H9 (cell line): ENCODE results near the gene ASB7. TPM values are rescaled to one million over a fixed set of nuclear protein-coding genes. Genes with fewer than 3 reads are reported as not detected.

Experiments used
- DNase-seq: peaks from one replicate; pipeline ENCODE4 v3.0.0-alpha.2; 2017
- H2AFZ ChIP-seq: one replicate; pipeline ENCODE4 v1.6.1; 2013; ENCODE audit warnings: mild to moderate bottlenecking, low read length, control low read depth, moderate library complexity
- H2AK5ac ChIP-seq: 2 replicates; pipeline ENCODE4 v1.6.1; 2013; ENCODE audit warnings: low read length, control low read depth, mixed read lengths; ENCODE audit not compliant: insufficient read length
- H2BK120ac ChIP-seq: one replicate; pipeline ENCODE4 v1.6.1; 2013; ENCODE audit warnings: low read depth, mild to moderate bottlenecking, low read length, control low read depth, inconsistent platforms; ENCODE audit not compliant: poor library complexity, severe bottlenecking
- H2BK12ac ChIP-seq: 2 replicates; pipeline ENCODE4 v1.6.1; 2013; ENCODE audit warnings: low read length, control low read depth, mixed read lengths, low read depth; ENCODE audit not compliant: insufficient read length
- H2BK15ac ChIP-seq: 2 replicates; pipeline ENCODE4 v1.6.1; 2013; ENCODE audit warnings: low read depth, low read length, control low read depth
- H2BK20ac ChIP-seq: one replicate; pipeline ENCODE4 v1.6.1; 2013; ENCODE audit warnings: low read depth, mild to moderate bottlenecking, low read length, control low read depth, inconsistent platforms; ENCODE audit not compliant: poor library complexity, severe bottlenecking
- H2BK5ac ChIP-seq: 2 replicates; pipeline ENCODE4 v1.6.1; 2013; ENCODE audit warnings: low read length, control low read depth, mixed read lengths; ENCODE audit not compliant: insufficient read length
- H3K14ac ChIP-seq: 2 replicates; pipeline ENCODE4 v1.6.1; 2013; ENCODE audit warnings: low read length, control low read depth; ENCODE audit not compliant: insufficient read depth
- H3K18ac ChIP-seq: 2 replicates; pipeline ENCODE4 v1.6.1; 2013; ENCODE audit warnings: low read depth, mild to moderate bottlenecking, mixed read lengths, low read length, control low read depth; ENCODE audit not compliant: insufficient read length
- H3K23ac ChIP-seq: 2 replicates; pipeline ENCODE4 v1.6.1; 2013; ENCODE audit warnings: low read length, control low read depth, mixed read lengths, low read depth; ENCODE audit not compliant: insufficient read length
- H3K23me2 ChIP-seq: 2 replicates; pipeline ENCODE4 v1.6.1; 2013; ENCODE audit warnings: low read depth, mild to moderate bottlenecking, mixed read lengths, low read length, control low read depth; ENCODE audit not compliant: insufficient read length, poor library complexity, severe bottlenecking
- H3K27ac ChIP-seq: 2 replicates; pipeline ENCODE4 v1.5.1; 2013; ENCODE audit warnings: low read length, control low read depth, mixed read lengths, low read depth; ENCODE audit not compliant: insufficient read length
- H3K27me3 ChIP-seq: 2 replicates; pipeline ENCODE4 v1.6.1; 2013; ENCODE audit warnings: low read length, control low read depth, inconsistent platforms; ENCODE audit not compliant: insufficient read depth
- H3K4ac ChIP-seq: 2 replicates; pipeline ENCODE4 v1.6.1; 2013; ENCODE audit warnings: low read depth, mild to moderate bottlenecking, control low read depth, inconsistent platforms, low read length, moderate library complexity
- H3K4me1 ChIP-seq: 2 replicates; pipeline ENCODE4 v1.6.1; 2013; ENCODE audit warnings: low read length, control low read depth, inconsistent platforms; ENCODE audit not compliant: insufficient read depth
- H3K4me2 ChIP-seq: 2 replicates; pipeline ENCODE4 v1.6.1; 2013; ENCODE audit warnings: low read length, control low read depth, mixed read lengths; ENCODE audit not compliant: insufficient read length, insufficient read depth
- H3K56ac ChIP-seq: 2 replicates; pipeline ENCODE4 v1.6.1; 2013; ENCODE audit warnings: low read depth, mild to moderate bottlenecking, mixed read lengths, low read length, control low read depth; ENCODE audit not compliant: insufficient read length
- H3K79me1 ChIP-seq: 2 replicates; pipeline ENCODE4 v1.6.1; 2013; ENCODE audit warnings: low read depth, mild to moderate bottlenecking, moderate library complexity, low read length, control low read depth, inconsistent platforms; ENCODE audit not compliant: insufficient read depth, poor library complexity, severe bottlenecking
- H3K79me2 ChIP-seq: 2 replicates; pipeline ENCODE4 v1.6.1; 2013; ENCODE audit warnings: low read length, control low read depth, inconsistent platforms; ENCODE audit not compliant: insufficient read depth
- H3K9ac ChIP-seq: 2 replicates; pipeline ENCODE4 v1.6.1; 2013; ENCODE audit warnings: low read length, control low read depth, mixed read lengths; ENCODE audit not compliant: insufficient read length; ENCODE audit errors: extremely low read depth
- H3K9me3 ChIP-seq: one replicate; pipeline ENCODE4 v1.6.1; 2013; ENCODE audit warnings: low read depth, low read length, inconsistent platforms; ENCODE audit not compliant: control insufficient read depth
- H3T11ph ChIP-seq: one replicate; pipeline ENCODE4 v1.6.1; 2013; ENCODE audit warnings: mild to moderate bottlenecking, low read length, control low read depth, inconsistent platforms
- H4K20me1 ChIP-seq: one replicate; pipeline ENCODE4 v1.6.1; 2013; ENCODE audit not compliant: control insufficient read depth, insufficient read length, insufficient read depth
- H4K5ac ChIP-seq: 2 replicates; pipeline ENCODE4 v1.6.1; 2013; ENCODE audit warnings: low read depth, mild to moderate bottlenecking, mixed read lengths, low read length, control low read depth; ENCODE audit not compliant: insufficient read length
- H4K8ac ChIP-seq: replicated peaks from 2 replicates; pipeline ENCODE4 v1.6.1; 2013; ENCODE audit warnings: low read length, control low read depth, mixed read lengths, low read depth; ENCODE audit not compliant: insufficient read length
- H4K91ac ChIP-seq: 2 replicates; pipeline ENCODE4 v1.6.1; 2013; ENCODE audit warnings: low read depth, mild to moderate bottlenecking, moderate library complexity, mixed read lengths, low read length, control low read depth; ENCODE audit not compliant: insufficient read length
- H3K27ac Mint-ChIP-seq, 3 experiments: 2 replicates in 2 of 3; 3 replicates in 1 of 3; pipeline ENCODE4 v1.8.0; 2020 to 2021; ENCODE audit warnings: mixed read lengths in 3 of 3, mild to moderate bottlenecking in 1 of 3, moderate library complexity in 1 of 3
- H3K27me3 Mint-ChIP-seq: 2 replicates; pipeline ENCODE4 v1.8.0; 2021; ENCODE audit warnings: low read depth, mild to moderate bottlenecking, moderate library complexity, mixed read lengths
- H3K36me3 Mint-ChIP-seq, 3 experiments: 2 replicates in 2 of 3; 3 replicates in 1 of 3; pipeline ENCODE4 v1.8.0; 2020 to 2021; ENCODE audit warnings: low read depth in 3 of 3, mixed read lengths in 3 of 3; ENCODE audit not compliant: insufficient read depth in 1 of 3
- H3K4me1 Mint-ChIP-seq, 2 experiments: 2 replicates each; pipeline ENCODE4 v1.8.0; 2020; ENCODE audit warnings: mixed read lengths in 2 of 2
- H3K4me3 Mint-ChIP-seq, 2 experiments: 2 replicates in 1 of 2; 3 replicates in 1 of 2; pipeline ENCODE4 v1.8.0; 2020 to 2021; ENCODE audit warnings: mild to moderate bottlenecking in 2 of 2, mixed read lengths in 2 of 2, moderate library complexity in 1 of 2
- H3K9me3 Mint-ChIP-seq, 2 experiments: 2 replicates in 1 of 2; 3 replicates in 1 of 2; pipeline ENCODE4 v1.8.0; 2020; ENCODE audit warnings: mild to moderate bottlenecking in 2 of 2, mixed read lengths in 2 of 2, moderate library complexity in 1 of 2
- CTCF ChIP-seq: fragments of 200-600 bp; sonication (generic); conservative IDR thresholded peaks from 3 replicates; pipeline ENCODE4 v1.8.0; 2021; ENCODE audit warnings: antibody characterized with exemption, mild to moderate bottlenecking
- WGBS: extraction: QIAGEN DNeasy Blood & Tissue Kit; methylation state at CpG from one replicate; pipeline ENCODE4 v1.1.7; 2013; ENCODE audit warnings: missing lambda C conversion rate, low lambda C conversion rate, mixed read lengths; ENCODE audit not compliant: insufficient read length; ENCODE audit errors: extremely low coverage; 5-methylcytosine and 5-hydroxymethylcytosine counted together
- total RNA-seq: library from RNA; stranded (reverse); gene quantifications from 2 replicates; pipeline ENCODE4 v1.2.1, GENCODE V29; 2021

The ASB7 gene
- total RNA-seq, 1 experiment from 2014 or later: 12.8 TPM

GRCh38 chr15:100645671-100646070 is 43.3 kb downstream of the ASB7 start:
- Histone ChIP-seq H2BK12ac (no peak overlapping the region), H2BK5ac (no peak overlapping the region), H3K79me1 (peaks cover 3% of the 10 kb centered on the region), H3K14ac (no peak overlapping the region), H3K4ac (no peak overlapping the region), H4K8ac (no peak overlapping the region), H2BK120ac (no peak overlapping the region), H2AFZ (no peak overlapping the region), H3K4me2 (no peak overlapping the region), H3K9me3 (no peaks in the 10 kb centered on the region), H3K56ac (no peak overlapping the region), H3K18ac (no peak overlapping the region), H3K27ac (no peak overlapping the region), H3K79me2 (no peaks in the 10 kb centered on the region), H4K5ac (no peak overlapping the region), H3T11ph (no peak overlapping the region), H4K91ac (no peak overlapping the region), H2BK15ac (no peak overlapping the region), H3K23ac (no peak overlapping the region), H2AK5ac (no peak overlapping the region), H2BK20ac (no peak overlapping the region), H3K9ac (no peak overlapping the region), H3K23me2 (no peaks in the 10 kb centered on the region), H3K27me3 (no peaks in the 10 kb centered on the region; the same call in 1 of the 2 replicates), H3K4me1 (no peaks in the 10 kb centered on the region), H4K20me1 (no peaks in the 10 kb centered on the region)
- H3K27me3 Mint-ChIP-seq: no peaks in the 10 kb centered on the region
- no peak for TF ChIP-seq CTCF
- no peaks in the 10 kb centered on the region for H3K36me3 Mint-ChIP-seq
- H3K9me3 Mint-ChIP-seq: no peaks in the 10 kb centered on the region
- H3K4me3 Mint-ChIP-seq: no peak overlapping the region
- peaks cover 6 to 9% of the 10 kb centered on the region in 2 experiments for H3K4me1 Mint-ChIP-seq
- H3K27ac Mint-ChIP-seq: no peak overlapping the region
- no peak for DNase-seq
- WGBS: no CpG with 5 or more reads among the region's 5 CpGs
